Measurements from ENCODE around the gene MAP3K15.

Gene MAP3K15

GRCh38 chrX:19514791-19515614 is at the start of gene MAP3K15:
Gene MAP3K15 (minus strand): TSS chrX:19515508. CDS start chrX:19515261, 247 bp downstream.
- DNase-seq: no peak

- no peak for DNase-seq
Measured at GRCh38 chrX:19564606-19565005, 49.3 kb upstream of the MAP3K15 start.

GRCh38 chrX:19563746-19564145 is 48.4 kb upstream of the MAP3K15 start:
- DNase-seq: no peak

GRCh38 chrX:19563327-19563726 is 48.0 kb upstream of the MAP3K15 start:
- DNase-seq: no peak

- no peak for DNase-seq
Measured at GRCh38 chrX:19560611-19561010, 45.3 kb upstream of the MAP3K15 start.

GRCh38 chrX:19557822-19558221 is 42.5 kb upstream of the MAP3K15 start:
- no peak for DNase-seq

- DNase-seq: no peak
Measured at GRCh38 chrX:19556202-19556601, 40.9 kb upstream of the MAP3K15 start.

GRCh38 chrX:19555683-19556082 is 40.4 kb upstream of the MAP3K15 start:
- no peak for DNase-seq

GRCh38 chrX:19555236-19555635 is 39.9 kb upstream of the MAP3K15 start:
- no peak for DNase-seq

GRCh38 chrX:19554786-19555185 is 39.5 kb upstream of the MAP3K15 start:
- no peak for DNase-seq

GRCh38 chrX:19552793-19553192 is 37.5 kb upstream of the MAP3K15 start:
- no peak for DNase-seq

GRCh38 chrX:19549838-19550237 is 34.5 kb upstream of the MAP3K15 start:
- DNase-seq: no peak

- no peak for DNase-seq
Measured at GRCh38 chrX:19548934-19549333, 33.6 kb upstream of the MAP3K15 start.

- DNase-seq: no peak
Measured at GRCh38 chrX:19548279-19548678, 33.0 kb upstream of the MAP3K15 start.

- no peak for DNase-seq
Measured at GRCh38 chrX:19545651-19546050, 30.3 kb upstream of the MAP3K15 start.

- peak; percentile 37 for DNase-seq
Measured at GRCh38 chrX:19544693-19545305, 29.5 kb upstream of the MAP3K15 start.

- no peak for DNase-seq
Measured at GRCh38 chrX:19543951-19544381, 28.7 kb upstream of the MAP3K15 start.

- no peak for DNase-seq
Measured at GRCh38 chrX:19543020-19543715, 27.9 kb upstream of the MAP3K15 start.

- DNase-seq: no peak
Measured at GRCh38 chrX:19541931-19542330, 26.6 kb upstream of the MAP3K15 start.

- no peak for DNase-seq
Measured at GRCh38 chrX:19541196-19541595, 25.9 kb upstream of the MAP3K15 start.

- DNase-seq: no peak
Measured at GRCh38 chrX:19540076-19540475, 24.8 kb upstream of the MAP3K15 start.

- DNase-seq: no peak
Measured at GRCh38 chrX:19539665-19540064, 24.4 kb upstream of the MAP3K15 start.

GRCh38 chrX:19535476-19535875 is 20.2 kb upstream of the MAP3K15 start:
- no peak for DNase-seq

- no peak for DNase-seq
Measured at GRCh38 chrX:19532709-19533108, 17.4 kb upstream of the MAP3K15 start.

Data from activated CD8-positive, alpha-beta memory T cell treated with anti-CD3 and anti-CD28 coated beads, Interleukin-2, amount 50 U/mL, for 4 hours (primary cell).